NCI-H2196 (cell line): ENCODE data around the gene NSMCE4A.
"Not testable (repeated sequence)": the region's sequence is repeated elsewhere in the genome, so short reads cannot be mapped to it uniquely, and the experiment has no call there.

Experiments
- DNase-seq: peaks from one replicate; lab custom pipeline; 2025; ENCODE audit not compliant: unreplicated experiment; lab: John Stamatoyannopoulos, UW

NSMCE4A gene

GRCh38 chr10:121990015-121990677 is 15.1 kb upstream of the NSMCE4A start:
- no peak for DNase-seq

GRCh38 chr10:121988361-121989324 is 13.6 kb upstream of the NSMCE4A start, which contains the start of gene TACC2:
Gene TACC2 (plus strand): TSS chr10:121989163. CDS start chr10:122021982, 32,819 bp downstream.
- DNase-seq: no peak

GRCh38 chr10:121984463-121984862 is 9.4 kb upstream of the NSMCE4A start:
- no peak for DNase-seq

- no peak for DNase-seq
Observed at GRCh38 chr10:121983852-121984251, 8.8 kb upstream of the NSMCE4A start.

- DNase-seq: no peak
Observed at GRCh38 chr10:121981346-121981745, 6.3 kb upstream of the NSMCE4A start.

GRCh38 chr10:121978511-121978910 is 3.5 kb upstream of the NSMCE4A start:
- no peak for DNase-seq

GRCh38 chr10:121976607-121977006 is 1.6 kb upstream of the NSMCE4A start:
- no peak for DNase-seq

GRCh38 chr10:121975295-121976086 is 474 bp upstream of the NSMCE4A start:
- DNase-seq: no peak

GRCh38 chr10:121974019-121974534 is 940 bp downstream of the NSMCE4A start:
- DNase-seq: no peak

- not testable (repeated sequence) for DNase-seq
Observed at GRCh38 chr10:121969086-121969485, 5.9 kb downstream of the NSMCE4A start.

GRCh38 chr10:121965996-121966395 is 9.0 kb downstream of the NSMCE4A start:
- DNase-seq: no peak

- no peak for DNase-seq
Observed at GRCh38 chr10:121961456-121961855, 13.6 kb downstream of the NSMCE4A start.

- no peak for DNase-seq
Observed at GRCh38 chr10:121959671-121960070, 15.3 kb downstream of the NSMCE4A start.

- DNase-seq: no peak
Observed at GRCh38 chr10:121956111-121957061, 18.6 kb downstream of the NSMCE4A start.

- DNase-seq: no peak
Observed at GRCh38 chr10:121952226-121952625, 22.8 kb downstream of the NSMCE4A start.

- DNase-seq: no peak
Observed at GRCh38 chr10:121949451-121949850, 25.6 kb downstream of the NSMCE4A start.

GRCh38 chr10:121949049-121949448 is 26.0 kb downstream of the NSMCE4A start:
- DNase-seq: no peak

GRCh38 chr10:121947343-121948330 is 27.4 kb downstream of the NSMCE4A start:
- no peak for DNase-seq
